HG03558 (cell line): Measurements from ENCODE around the gene HCN2.
A peak's percentile ranks its signal among the peaks of the same experiment; 100 is the strongest.

Source experiments
- ATAC-seq: cut with Tn5 transposase; IDR thresholded peaks from one replicate; pipeline ENCODE4 v1.9.1; 2021; ENCODE audit warnings: moderate number of reproducible peaks; ENCODE audit not compliant: unreplicated experiment; ENCODE audit errors: extremely low read depth

The HCN2 gene

DNA sequence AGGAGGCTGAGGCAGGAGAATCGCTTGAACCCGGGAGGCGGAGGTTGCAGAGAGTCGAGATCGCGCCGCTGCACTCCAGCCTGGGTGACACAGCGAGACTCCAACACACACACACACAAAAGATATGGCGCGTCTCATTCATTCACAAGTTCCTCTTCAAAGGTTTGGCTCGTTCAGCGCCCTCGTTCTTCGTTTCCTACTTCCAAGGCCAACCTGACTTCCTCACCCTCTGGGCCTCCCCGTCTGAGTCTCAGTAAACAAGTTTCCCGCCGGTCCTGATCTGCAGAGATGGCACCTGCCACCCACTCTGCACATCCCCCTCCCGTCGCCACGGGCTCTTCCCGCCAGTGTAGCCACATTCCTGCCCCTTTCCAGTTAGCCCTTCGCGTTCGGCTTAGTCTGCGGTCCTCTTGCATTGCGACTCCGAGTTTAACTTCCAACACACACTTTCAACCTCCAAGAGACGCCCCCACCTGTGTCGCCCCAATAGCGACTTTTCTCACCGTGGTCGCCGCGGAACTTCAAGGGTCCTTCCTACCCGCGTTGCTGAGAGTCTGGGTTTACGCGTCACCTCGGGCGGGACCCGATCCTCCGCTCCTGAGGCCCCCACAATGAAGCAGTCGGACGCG is 18.6 kb upstream of the HCN2 start:
- ATAC-seq = no peak

DNA sequence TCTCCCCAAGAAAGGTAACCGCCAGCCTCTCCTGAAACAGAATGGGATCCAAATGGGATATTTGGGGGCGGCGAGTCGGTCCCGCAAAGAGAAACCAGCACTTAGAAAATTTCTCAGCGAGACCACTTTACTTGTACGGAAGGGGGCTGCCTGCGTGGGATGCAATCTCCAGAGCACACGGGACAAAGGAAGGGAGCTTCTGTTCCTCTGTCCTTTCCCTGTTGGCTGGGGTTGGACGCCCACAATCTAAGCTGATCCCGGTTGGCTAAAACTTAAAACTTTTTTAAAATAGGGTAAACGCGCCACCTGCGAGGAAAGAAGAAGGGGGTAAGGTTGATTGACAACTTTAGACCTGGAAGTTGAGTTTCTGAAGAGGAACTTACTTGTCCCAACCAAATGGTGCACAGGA is 18.1 kb upstream of the HCN2 start:
- no peak for ATAC-seq

DNA sequence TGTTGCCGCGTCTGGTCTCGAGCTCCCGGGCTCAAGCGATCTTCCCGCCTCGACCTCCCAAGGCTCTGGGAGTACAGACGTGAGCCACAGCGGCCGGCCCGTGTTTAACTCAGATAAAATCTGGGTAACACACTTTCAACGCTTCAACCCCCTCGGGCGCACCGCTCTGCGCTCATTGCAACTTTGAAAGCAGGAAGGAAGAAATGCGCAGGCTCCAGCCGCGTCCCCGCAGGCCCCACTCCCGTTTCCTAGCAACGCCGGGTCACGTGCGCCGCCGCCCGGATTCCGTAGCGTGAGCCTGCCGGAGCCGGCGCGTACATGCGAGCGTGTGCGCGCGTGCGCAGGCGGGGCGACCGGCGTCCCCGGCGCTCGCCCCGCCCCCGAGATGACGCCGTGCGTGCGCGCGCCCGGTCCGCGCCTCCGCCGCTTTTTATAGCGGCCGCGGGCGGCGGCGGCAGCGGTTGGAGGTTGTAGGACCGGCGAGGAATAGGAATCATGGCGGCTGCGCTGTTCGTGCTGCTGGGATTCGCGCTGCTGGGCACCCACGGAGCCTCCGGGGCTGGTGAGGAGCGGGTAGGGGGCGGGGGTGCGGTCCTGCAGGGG is 17.4 kb upstream of the HCN2 start, which contains the start of gene BSG:
BSG (plus strand) TSS at position 457 of the 603 bp plus-strand sequence; CDS start at position 496, 39 bp downstream.
- peak; percentile 59 for ATAC-seq

DNA sequence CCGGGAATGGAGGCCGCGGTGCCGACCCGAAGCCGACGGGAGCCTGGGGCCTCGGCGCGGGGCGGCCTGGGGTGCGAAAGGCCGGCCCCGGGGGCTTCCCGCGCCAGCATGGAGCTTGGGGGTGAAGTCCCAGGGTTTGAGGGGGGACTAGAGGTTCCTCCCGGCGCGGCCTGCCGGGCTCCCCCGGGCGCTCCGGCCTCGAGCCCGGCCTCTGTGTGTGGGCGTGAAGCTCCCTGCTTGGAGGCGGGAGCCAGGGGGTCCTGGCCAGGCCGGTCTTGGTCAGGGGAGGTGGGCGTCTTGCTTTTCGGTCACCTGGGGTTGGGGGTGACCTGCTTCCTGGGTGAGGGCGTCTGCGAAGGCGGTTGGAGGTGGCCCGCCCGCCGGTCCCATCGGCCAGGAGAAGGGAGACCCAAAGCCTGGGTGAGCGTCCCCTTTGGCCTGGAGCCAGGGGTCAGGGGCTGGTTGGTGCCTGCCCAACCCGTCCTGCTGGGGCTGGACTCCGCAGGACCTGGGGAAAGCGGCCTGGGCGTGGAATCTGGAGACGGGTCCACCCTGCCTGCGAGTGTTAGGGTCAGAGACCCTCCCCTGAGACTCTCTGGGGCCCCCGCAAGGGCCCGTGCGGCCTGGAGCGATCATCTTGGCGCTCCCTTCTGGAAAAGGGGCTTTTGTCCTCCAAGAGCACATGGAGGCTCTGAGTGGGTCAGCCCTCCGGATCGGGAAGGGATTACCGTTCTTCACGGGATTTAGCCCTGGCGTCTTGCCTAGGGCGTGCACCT is 16.8 kb upstream of the HCN2 start:
- peak; percentile 7 for ATAC-seq

DNA sequence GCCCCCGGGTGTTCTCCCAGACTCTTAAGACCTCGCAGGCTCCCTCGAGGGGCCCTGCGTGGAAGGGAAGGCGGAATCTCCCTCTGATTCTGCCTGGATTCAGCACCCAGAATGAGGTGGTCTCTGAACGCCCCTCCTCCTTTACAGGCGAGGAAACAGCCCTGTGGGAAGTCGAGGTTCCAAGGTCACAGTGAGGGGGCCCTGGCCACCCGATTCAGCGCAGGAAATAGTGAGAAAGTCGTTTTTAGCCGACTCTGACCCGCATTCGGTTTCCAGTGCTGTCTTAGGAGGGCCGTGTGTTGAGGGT is 16.2 kb upstream of the HCN2 start:
- ATAC-seq = no peak

DNA sequence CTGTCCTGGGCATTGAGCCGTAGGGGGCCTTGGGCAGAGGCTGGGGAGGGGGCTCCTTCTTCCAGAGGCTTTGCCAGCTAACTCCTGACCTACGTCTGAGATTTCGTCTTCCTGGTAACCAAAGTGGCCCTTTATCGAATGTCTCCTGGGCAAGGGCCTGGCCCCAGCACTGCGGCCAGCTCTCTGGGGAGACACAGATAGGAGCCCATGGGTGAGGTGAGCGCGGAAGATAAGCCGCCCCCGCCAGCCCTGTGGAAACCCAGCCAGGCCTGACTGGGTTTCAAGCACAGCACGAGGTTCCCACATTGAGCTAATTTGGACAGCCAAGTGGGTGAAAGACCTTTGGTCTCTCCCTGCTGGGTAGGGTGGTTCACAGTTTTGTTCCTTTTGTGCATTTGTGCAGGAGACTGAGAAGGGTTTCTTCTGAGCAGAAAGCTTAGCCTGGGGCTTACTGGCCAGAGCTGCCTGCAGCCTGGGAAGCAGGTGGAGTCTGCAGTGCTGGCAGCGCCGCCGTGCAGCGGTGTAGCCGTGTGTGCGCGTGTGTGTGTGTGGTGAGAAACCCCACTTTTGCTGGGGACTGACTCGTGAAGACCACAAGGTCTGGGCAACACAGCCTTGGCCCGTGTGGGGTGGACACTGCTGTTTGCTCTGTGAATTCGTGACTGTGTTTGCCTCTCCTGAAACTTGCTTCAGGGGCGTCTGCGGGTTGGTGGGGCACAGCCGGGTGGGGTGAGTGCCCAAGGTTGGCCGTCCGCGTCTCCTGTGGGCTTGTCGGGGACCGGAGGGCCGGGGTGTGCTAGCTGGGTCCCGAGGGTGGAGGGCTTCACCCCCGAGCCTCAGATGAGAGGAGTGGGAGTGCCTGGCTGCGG is 14.8 kb upstream of the HCN2 start:
- no peak for ATAC-seq

DNA sequence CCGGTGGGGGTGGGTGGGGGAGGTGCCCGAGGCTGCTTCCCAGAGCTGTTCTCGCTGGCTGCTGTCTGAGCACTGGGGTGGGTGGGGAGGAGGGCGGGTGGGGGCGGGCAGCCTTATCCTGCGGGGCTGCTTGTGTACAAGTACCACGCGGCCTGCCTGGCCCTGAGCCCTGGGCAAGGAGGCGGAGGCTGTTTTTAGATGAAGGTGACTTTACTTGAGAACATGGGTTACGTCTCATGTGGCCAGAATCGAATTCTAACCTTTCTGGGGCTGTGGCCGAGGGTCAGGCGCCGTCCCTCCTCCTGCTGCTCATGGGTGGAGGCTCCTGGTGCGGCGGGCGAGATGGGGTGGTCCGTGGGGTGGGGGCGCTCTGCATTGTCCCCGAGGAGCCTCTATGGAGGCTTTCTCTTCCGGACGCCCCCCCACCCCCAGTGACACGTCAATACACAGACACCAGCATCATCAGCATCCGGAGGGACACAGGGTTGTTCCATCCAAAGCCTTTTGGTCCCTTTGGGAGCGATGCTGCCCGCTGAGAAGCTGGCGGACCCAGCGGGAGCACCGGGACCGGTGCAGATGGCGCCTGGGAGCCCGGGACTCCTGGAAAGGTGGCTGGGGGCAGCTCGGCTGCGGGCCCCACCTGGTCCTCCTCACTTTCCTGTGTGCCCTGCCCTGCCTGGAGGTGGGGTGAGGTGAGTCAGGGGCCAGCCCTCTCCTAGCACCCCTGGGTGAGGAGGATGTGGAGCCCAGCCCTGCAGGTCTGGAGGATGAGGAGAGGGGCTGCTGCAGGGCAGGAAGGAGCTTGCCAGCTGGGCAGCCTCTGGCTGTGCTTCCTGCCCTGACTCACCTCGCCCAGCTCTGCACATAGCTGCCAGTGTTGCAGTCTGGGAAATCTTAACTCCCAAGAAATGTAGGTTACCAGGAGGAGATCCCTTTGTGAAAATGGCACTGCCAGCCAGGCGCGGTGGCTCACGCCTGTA is 13.9 kb upstream of the HCN2 start:
- no peak for ATAC-seq

DNA sequence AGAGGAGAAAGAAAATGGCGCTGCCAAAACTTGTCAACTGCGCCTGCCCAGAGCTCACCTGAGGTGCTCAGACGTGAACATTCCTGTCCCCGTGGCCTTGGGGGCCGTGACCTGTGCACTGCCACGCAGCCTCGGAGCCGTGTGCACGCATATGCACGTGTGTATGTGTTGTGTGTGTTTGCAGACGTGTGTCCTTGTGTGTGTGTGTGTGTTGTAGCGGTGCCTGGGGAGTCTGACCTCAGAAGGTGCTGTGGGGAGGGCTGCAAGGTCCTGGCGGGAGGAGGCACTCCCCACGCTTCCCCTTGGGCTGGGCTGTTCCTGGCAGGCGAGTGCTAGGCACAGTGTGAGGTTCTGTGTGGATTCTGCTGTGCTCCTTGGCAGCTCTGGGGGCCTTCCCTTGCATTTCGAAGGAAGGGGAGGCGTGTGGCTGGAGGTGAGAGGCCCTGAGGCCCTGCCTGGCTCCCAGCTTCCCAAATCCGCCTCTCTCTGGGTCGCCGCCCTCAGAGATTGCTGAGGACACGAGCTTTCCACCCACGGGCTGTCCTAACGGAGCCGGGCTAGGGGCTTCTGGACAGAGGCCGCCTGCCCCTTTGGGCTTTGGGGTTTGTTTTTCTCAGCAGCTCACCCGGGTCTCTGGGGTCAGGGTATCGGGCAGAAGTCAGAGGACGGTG is 12.8 kb upstream of the HCN2 start:
- no peak for ATAC-seq

DNA sequence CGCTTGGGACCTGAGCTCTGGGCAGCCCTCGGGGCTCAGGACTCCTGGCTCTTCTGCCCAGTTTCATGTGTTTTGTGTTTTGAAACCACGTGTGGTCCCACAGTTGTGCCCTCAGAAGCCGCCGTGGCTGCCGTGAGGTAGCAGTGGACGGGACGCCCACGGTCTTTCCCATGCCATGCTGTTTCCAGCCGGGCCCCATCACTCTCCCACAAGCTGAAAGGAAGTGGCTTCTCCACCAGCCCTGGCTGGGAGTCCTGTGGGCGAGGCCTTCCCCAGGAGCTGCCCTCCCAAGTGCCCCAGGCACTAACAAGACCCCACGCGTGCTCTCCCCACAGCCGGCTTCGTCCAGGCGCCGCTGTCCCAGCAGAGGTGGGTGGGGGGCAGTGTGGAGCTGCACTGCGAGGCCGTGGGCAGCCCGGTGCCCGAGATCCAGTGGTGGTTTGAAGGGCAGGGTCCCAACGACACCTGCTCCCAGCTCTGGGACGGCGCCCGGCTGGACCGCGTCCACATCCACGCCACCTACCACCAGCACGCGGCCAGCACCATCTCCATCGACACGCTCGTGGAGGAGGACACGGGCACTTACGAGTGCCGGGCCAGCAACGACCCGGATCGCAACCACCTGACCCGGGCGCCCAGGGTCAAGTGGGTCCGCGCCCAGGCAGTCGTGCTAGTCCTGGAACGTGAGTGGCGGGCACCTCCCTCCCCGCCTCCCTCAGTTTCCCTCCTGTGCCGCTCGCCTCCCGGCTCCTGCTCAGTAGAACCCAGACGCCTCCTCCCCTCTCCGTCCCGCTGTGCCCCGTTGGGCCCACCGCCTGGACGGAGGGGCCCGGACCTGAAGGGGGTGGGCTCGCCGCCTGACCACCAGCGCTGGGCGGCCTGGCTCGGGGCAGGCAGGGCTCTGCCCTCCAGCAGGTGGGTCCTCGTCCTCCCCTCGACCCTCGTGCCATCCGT is 12.0 kb upstream of the HCN2 start:
- no peak for ATAC-seq

DNA sequence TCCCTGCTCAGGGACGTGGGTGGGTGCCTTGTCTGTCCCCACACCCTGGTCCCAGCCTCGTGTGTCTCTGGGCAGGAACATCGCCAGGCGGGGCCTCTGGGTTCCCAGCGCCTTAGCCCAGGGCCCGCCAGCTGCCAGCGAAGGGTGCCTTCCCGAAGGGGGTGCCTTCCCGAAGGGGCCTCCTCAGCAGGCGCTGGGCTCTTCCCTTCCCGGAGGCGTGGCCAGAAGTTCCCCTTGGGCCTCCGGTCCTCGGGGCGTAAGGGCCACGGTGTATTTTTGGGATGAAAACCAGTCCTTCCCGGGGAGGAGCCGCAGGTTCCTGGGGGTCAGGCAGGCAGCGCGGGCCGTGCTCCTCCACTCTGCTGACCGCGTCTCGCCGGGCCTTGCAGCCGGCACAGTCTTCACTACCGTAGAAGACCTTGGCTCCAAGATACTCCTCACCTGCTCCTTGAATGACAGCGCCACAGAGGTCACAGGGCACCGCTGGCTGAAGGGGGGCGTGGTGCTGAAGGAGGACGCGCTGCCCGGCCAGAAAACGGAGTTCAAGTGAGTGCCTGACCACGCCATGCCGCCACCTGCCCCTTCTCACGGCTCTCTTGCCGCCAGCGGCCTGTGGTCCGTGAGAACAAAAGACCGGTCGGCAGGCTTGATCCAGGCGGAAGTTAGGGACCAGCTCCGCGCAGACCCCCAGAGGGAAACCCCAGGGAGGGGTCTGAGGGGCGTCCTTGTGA is 10.4 kb upstream of the HCN2 start:
- ATAC-seq = no peak

DNA sequence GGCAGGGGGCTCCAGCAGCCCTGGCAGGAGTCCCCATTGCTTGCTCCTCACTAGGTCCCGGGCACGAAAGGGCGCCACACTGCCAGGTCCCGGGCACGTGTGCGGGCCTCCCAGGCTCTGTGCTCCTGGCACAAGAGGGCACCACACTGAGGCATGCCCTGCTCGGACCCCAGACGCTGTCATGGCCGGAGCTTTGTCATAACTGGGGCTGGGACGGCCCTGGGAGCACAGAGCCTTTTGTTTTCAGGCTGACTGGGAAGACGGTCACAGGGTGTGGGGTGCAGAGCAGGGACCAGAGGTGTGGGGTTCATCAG is 9.9 kb upstream of the HCN2 start:
- ATAC-seq = no peak

DNA sequence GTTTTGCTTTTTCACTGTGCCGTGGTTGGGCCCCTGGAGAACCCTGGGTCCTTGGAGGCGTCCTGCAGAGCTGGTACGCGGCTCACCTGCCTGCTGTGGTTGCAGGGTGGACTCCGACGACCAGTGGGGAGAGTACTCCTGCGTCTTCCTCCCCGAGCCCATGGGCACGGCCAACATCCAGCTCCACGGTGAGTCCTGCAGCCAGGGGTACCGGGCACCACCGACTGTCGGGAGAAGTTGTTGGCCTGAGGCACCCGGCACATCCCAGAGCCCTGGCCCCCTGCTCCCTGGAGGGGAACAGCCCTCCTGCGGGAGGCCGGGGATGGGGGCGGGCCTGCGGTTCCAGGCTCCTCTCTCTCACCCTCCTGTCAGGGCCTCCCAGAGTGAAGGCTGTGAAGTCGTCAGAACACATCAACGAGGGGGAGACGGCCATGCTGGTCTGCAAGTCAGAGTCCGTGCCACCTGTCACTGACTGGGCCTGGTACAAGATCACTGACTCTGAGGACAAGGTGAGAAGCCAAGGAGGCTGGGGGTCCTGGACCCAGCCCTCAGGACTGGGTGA is 9.3 kb upstream of the HCN2 start:
- ATAC-seq = no peak

DNA sequence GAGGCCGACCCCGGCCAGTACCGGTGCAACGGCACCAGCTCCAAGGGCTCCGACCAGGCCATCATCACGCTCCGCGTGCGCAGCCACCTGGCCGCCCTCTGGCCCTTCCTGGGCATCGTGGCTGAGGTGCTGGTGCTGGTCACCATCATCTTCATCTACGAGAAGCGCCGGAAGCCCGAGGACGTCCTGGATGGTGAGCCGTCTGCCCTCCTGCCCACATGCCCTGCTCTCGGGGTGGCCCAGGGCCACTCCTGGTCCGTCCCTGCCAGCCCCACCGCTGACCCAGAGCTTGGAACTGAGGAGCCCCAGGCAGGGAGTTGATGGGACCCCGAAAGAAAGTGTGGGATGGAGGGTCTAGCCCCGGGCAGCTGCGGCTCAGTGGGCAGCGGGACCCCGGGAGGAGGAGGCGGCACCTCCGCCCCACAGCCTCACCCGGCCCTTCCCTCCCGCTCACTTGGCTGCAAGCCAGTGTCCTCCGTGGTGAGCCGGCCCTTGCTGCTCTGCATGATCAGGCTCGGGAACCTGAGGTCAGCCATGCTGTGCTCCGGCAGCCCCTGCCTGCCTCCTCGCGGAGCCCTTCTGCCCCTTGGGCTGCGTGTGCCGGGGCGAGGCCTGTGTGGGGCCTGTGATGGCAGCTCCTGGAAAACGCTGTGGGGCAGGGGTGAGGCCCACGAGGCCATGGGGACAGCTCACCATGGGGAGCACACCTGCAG is 8.1 kb upstream of the HCN2 start:
- ATAC-seq = no peak

DNA sequence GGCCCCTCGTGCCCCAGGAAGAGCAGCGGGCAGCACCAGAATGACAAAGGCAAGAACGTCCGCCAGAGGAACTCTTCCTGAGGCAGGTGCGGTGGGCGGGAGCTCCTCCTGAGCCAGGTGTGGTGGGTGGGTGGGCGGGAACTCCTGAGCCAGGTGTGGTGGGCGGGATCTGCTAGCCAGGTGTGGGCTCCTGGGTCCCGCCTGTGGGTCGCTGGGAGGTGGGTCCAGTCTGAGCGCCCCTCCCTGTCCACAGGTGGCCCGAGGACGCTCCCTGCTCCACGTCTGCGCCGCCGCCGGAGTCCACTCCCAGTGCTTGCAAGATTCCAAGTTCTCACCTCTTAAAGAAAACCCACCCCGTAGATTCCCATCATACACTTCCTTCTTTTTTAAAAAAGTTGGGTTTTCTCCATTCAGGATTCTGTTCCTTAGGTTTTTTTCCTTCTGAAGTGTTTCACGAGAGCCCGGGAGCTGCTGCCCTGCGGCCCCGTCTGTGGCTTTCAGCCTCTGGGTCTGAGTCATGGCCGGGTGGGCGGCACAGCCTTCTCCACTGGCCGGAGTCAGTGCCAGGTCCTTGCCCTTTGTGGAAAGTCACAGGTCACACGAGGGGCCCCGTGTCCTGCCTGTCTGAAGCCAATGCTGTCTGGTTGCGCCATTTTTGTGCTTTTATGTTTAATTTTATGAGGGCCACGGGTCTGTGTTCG is 7.0 kb upstream of the HCN2 start:
- no peak for ATAC-seq

DNA sequence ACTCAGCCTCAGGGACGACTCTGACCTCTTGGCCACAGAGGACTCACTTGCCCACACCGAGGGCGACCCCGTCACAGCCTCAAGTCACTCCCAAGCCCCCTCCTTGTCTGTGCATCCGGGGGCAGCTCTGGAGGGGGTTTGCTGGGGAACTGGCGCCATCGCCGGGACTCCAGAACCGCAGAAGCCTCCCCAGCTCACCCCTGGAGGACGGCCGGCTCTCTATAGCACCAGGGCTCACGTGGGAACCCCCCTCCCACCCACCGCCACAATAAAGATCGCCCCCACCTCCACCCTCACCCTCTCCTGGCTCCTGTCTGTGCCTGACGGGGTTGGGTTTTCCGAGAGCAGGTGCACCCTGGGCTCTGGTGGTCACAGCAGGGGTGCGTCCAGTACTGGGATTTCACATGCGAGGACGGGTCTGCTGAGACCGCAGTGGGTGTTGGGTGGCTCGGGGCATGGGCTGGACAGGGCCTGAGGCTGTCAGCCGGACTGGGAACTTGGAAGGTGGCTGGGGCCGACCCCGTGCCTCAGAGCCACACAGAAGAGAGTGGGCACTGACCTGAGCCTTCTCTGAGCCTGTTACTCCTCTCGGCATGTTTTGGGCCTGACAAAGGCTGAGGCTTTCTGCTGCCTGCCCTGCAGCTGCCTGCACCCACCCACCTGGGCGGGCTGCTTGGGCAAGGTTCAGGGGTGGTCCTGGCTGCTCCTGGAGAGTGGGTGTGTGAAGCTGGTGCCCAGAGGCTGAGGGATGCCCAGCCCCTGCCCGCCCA is 6.3 kb upstream of the HCN2 start:
- no peak for ATAC-seq

DNA sequence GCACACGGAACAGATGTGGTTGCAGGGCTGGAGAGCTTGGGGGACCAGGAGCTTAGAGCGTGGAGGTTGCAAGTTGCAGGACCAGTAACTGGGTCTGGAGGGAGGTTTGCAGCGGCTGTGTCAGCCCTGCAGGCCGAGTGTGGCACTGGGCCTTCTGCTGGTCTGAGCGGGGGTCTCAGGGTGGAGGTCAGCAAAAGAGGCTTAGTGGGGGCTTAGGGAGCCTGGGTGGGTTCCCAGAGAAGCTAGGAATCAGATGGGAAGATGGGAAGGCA is 5.8 kb upstream of the HCN2 start:
- ATAC-seq = no peak
